Glomerular visceral epithelial cell (primary cell): ENCODE results near the gene MYOZ1.

ENCODE experiments used
- DNase-seq: peaks from one replicate; pipeline ENCODE4 v3.0.0-alpha.2; 2016; ENCODE audit errors: extremely low spot score

MYOZ1 gene

GRCh38 chr10:73601486-73601921 lies 39.8 kb downstream of the MYOZ1 start:
- peak; percentile 79 for DNase-seq

- peak; percentile 86 for DNase-seq
Observed at GRCh38 chr10:73597346-73597745, 43.9 kb downstream of the MYOZ1 start.

GRCh38 chr10:73593812-73594211 lies 47.5 kb downstream of the MYOZ1 start:
- no peak for DNase-seq

- no peak for DNase-seq
Observed at GRCh38 chr10:73593110-73593509, 48.2 kb downstream of the MYOZ1 start.

- DNase-seq: peak; percentile 67
Observed at GRCh38 chr10:73591935-73592699, 49.2 kb downstream of the MYOZ1 start.

- DNase-seq: peak; percentile 83
Observed at GRCh38 chr10:73590881-73591799, 50.1 kb downstream of the MYOZ1 start, which contains the start of gene USP54. TSS of gene USP54 (minus strand) at chr10:73591342. CDS start at chr10:73575658, 15,684 bp downstream.

GRCh38 chr10:73589563-73590126 lies 51.6 kb downstream of the MYOZ1 start:
- peak; percentile 34 for DNase-seq

- no peak for DNase-seq
Observed at GRCh38 chr10:73588656-73589055, 52.6 kb downstream of the MYOZ1 start.

- DNase-seq: no peak
Observed at GRCh38 chr10:73586583-73586984, 54.7 kb downstream of the MYOZ1 start.

GRCh38 chr10:73585327-73585726 lies 55.9 kb downstream of the MYOZ1 start:
- no peak for DNase-seq

- DNase-seq: peak; percentile 73
Observed at GRCh38 chr10:73584737-73585136, 56.5 kb downstream of the MYOZ1 start.

GRCh38 chr10:73581918-73582317 lies 59.4 kb downstream of the MYOZ1 start:
- DNase-seq: no peak
